ENCODE measurements around the gene VAT1L. TPM values are rescaled to one million over a fixed set of nuclear protein-coding genes. Genes with fewer than 3 reads are reported as not detected.

Gene VAT1L
- total RNA-seq, 3 donors from 2014 or later = 0.08 to 0.22 (median 0.11) TPM

DNA sequence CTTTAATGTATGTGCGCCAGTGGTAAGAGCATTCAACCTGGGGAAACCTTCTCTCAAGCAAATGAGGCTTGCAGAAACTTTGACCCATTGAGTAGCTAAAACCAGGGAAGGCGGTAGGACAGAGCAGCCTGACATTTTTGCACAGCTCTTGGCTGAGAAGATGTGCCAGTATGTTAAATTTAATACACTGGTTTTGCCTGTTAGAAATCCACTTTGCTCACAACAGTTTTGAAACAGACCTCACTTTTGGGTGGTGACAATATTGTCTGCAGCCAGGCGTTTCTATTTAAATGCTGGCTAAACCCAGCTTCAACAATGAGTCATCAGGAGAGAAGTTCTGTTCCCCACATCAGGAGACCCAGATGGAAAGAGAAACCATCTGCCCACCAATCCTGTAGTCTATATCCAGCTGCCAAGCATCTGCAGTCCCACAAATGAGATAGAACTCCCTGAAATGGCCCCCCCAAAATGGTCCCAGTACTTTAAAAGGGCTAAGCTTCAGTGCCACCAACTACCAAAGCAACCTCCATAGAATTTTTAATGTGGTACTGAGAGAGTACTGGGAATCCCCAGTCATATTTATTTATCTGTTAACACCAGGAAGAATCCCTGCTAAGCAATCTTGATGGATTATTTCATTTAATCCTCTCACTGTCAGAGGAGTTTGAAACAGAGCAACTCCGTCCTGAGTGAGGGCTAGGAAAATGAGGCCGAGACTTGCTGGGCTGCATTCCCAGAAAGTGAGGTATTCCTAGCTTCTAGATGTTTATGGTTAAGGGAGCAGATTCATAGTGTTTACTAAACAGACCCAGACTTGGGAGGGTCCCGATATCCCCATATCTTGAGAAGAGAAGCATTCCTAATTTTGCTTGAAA is 205.0 kb downstream of the VAT1L start:
- Mint-ChIP-seq H3K4me1 (ENCODE audit: low read depth) (no peaks in the 10 kb centered on the region), H3K9me3 (peaks cover 14% of the 10 kb centered on the region), H3K27me3 (ENCODE audit: low read depth) (no peaks in the 10 kb centered on the region), H3K36me3 (ENCODE audit: insufficient read depth) (no peaks in the 10 kb centered on the region), H3K4me3 (no peak overlapping the region)
- DNase-seq = no peak
- ATAC-seq = no peak

- H3K4me3 Mint-ChIP-seq = no peak overlapping the region
- peaks cover 14% of the 10 kb centered on the region for H3K9me3 Mint-ChIP-seq
- H3K27me3 Mint-ChIP-seq (ENCODE audit: low read depth) = no peaks in the 10 kb centered on the region
- no peaks in the 10 kb centered on the region for H3K4me1 Mint-ChIP-seq (ENCODE audit: low read depth)
- H3K36me3 Mint-ChIP-seq (ENCODE audit: insufficient read depth) = no peaks in the 10 kb centered on the region
- ATAC-seq (no peak), DNase-seq (no peak)
Measured at GRCh38 chr16:77995843-77996455, 207.6 kb downstream of the VAT1L start.

GRCh38 chr16:77998350-77999023 is 210.1 kb downstream of the VAT1L start:
- Mint-ChIP-seq H3K36me3 (ENCODE audit: insufficient read depth) (no peaks in the 10 kb centered on the region), H3K4me3 (no peak overlapping the region), H3K4me1 (ENCODE audit: low read depth) (peaks cover 2% of the 10 kb centered on the region), H3K27me3 (ENCODE audit: low read depth) (no peaks in the 10 kb centered on the region), H3K9me3 (peaks cover 14% of the 10 kb centered on the region)
- no peak for DNase-seq
- no peak for ATAC-seq

- ATAC-seq = no peak
- DNase-seq = no peak
- no peaks in the 10 kb centered on the region for H3K36me3 Mint-ChIP-seq (ENCODE audit: insufficient read depth)
- no peak overlapping the region for H3K4me3 Mint-ChIP-seq
- peaks cover 2% of the 10 kb centered on the region for H3K4me1 Mint-ChIP-seq (ENCODE audit: low read depth)
- H3K9me3 Mint-ChIP-seq = peaks cover 3% of the 10 kb centered on the region
- no peaks in the 10 kb centered on the region for H3K27me3 Mint-ChIP-seq (ENCODE audit: low read depth)
Measured at GRCh38 chr16:78001451-78002025, 213.2 kb downstream of the VAT1L start.

- DNase-seq = peak; percentile 48
- Mint-ChIP-seq H3K4me1 (ENCODE audit: low read depth) (peaks cover 2% of the 10 kb centered on the region), H3K36me3 (ENCODE audit: insufficient read depth) (no peaks in the 10 kb centered on the region), H3K9me3 (no peaks in the 10 kb centered on the region), H3K4me3 (no peak overlapping the region), H3K27me3 (ENCODE audit: low read depth) (no peaks in the 10 kb centered on the region)
- ATAC-seq = peak; percentile 91 to 93
Measured at GRCh38 chr16:78002915-78003538, 214.7 kb downstream of the VAT1L start.

DNA sequence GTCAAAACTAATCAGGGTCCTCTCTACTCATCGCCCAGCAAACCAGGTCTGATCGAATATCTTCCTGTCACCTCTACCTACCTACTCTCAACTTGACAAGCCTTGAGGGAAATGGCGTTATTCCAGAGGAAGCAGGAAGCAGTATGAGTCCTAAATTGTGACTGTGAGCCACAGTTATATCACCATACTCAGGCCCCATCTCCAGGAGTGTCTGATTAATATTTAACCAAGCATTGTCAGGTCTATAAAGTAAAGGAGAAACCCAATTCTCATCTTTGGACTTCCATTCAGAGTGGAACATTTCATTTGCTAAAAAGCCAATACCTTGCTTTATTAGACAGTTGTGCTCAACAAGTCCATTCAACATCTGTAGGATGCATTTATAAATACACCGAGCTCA is 216.2 kb downstream of the VAT1L start:
- no peak for ATAC-seq
- Mint-ChIP-seq H3K9me3 (no peaks in the 10 kb centered on the region), H3K27me3 (ENCODE audit: low read depth) (peaks cover 2% of the 10 kb centered on the region), H3K4me3 (no peak overlapping the region), H3K4me1 (ENCODE audit: low read depth) (peaks cover 2% of the 10 kb centered on the region), H3K36me3 (ENCODE audit: insufficient read depth) (no peaks in the 10 kb centered on the region)
- no peak for DNase-seq

DNA sequence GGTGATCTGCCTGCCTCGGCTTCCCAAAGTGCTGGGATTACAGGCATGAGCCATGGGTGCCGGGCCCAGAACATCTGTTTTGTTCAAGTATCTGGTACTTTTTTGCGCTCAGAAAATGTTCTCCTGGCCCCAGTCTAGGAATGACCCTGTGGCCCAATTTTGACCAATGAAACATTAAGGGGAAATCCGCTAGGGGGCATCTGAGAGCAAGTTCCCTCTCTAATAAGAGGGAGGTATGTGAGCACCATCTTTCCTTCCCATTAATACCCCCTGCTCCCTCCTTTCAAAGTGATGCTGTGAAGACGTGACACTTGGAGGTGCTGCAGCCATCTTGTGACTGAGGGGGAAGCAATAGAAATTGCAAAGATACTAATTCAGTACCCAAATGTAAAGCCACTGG is 217.5 kb downstream of the VAT1L start:
- Mint-ChIP-seq H3K4me1 (ENCODE audit: low read depth) (peaks cover 2% of the 10 kb centered on the region), H3K27me3 (ENCODE audit: low read depth) (peaks cover 2% of the 10 kb centered on the region), H3K4me3 (no peak overlapping the region), H3K9me3 (no peaks in the 10 kb centered on the region), H3K36me3 (ENCODE audit: insufficient read depth) (no peaks in the 10 kb centered on the region)
- ATAC-seq (no peak), DNase-seq (no peak)

DNA sequence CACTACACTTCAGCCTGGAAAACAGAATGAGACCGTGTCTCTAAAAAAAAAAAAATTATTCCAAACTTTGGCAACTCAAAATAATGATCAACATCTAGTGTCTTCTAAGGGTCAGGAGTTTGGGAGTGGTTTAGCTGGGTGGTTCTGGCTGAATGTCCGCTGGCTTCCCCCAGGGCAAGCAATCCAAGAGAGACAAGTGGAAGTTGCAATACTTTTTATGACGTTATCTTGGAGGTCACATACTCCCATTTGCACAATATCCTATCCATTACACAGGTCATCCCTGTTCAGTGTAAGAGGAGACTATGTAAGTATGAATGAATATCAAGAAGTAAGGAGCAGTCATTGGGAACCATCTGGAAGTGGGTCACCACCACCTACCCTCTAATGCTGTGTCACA is 218.8 kb downstream of the VAT1L start:
- Mint-ChIP-seq H3K9me3 (no peaks in the 10 kb centered on the region), H3K4me3 (no peak overlapping the region), H3K27me3 (ENCODE audit: low read depth) (peaks cover 6% of the 10 kb centered on the region), H3K36me3 (ENCODE audit: insufficient read depth) (no peaks in the 10 kb centered on the region), H3K4me1 (ENCODE audit: low read depth) (peaks cover 2% of the 10 kb centered on the region)
- ATAC-seq (no peak), DNase-seq (no peak)

DNA sequence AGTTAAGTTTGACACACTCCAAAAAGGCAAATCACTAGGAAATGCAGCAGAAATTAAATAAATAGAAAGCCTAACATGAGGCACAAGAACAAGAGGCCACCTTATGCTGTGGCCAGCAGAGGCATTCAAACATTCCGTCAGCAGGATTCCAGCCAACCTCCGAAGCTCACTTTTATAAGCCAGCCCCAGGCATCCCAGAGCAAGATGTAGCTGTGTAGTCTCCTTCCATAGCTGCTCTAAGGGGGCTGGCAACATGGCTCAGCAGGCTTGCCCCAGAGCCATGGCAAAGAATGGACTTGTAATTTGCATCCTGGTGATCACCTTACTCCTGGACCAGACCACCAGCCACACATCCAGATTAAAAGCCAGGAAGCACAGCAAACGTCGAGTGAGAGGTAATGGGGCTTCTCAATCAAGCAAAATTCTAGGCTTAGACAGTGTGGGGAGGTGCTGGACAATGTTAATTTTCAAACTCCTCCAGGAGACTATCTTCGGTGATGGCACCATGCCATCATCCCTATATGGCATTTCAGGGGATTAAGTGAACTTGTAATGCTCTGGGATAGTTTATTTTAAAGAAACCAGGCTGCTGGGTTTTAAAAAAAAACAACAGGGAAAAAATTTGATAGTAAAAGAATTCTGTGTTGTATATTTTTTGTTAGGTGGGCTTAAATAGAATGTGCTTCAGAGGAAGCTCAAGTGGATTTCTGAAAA is 234.1 kb downstream of the VAT1L start, which contains the start of gene CLEC3A:
Gene CLEC3A, plus strand, starts transcription at position 202 of the 714 bp plus-strand sequence. Its CDS starts 79 bp downstream, at position 281.
- no peaks in the 10 kb centered on the region for H3K9me3 Mint-ChIP-seq
- H3K36me3 Mint-ChIP-seq (ENCODE audit: insufficient read depth) = no peaks in the 10 kb centered on the region
- DNase-seq (no peak), ATAC-seq (no peak)
- no peaks in the 10 kb centered on the region for H3K4me1 Mint-ChIP-seq (ENCODE audit: low read depth)
- no peak within 1 kb of the TSS for H3K4me3 Mint-ChIP-seq
- peaks cover 14% of the 10 kb centered on the region for H3K27me3 Mint-ChIP-seq (ENCODE audit: low read depth)

GRCh38 chr16:78024159-78024558 is 235.8 kb downstream of the VAT1L start:
- Mint-ChIP-seq H3K4me1 (ENCODE audit: low read depth) (no peaks in the 10 kb centered on the region), H3K4me3 (no peak overlapping the region), H3K9me3 (no peaks in the 10 kb centered on the region), H3K27me3 (ENCODE audit: low read depth) (peaks cover 13% of the 10 kb centered on the region), H3K36me3 (ENCODE audit: insufficient read depth) (no peaks in the 10 kb centered on the region)
- DNase-seq = no peak
- no peak for ATAC-seq

DNA sequence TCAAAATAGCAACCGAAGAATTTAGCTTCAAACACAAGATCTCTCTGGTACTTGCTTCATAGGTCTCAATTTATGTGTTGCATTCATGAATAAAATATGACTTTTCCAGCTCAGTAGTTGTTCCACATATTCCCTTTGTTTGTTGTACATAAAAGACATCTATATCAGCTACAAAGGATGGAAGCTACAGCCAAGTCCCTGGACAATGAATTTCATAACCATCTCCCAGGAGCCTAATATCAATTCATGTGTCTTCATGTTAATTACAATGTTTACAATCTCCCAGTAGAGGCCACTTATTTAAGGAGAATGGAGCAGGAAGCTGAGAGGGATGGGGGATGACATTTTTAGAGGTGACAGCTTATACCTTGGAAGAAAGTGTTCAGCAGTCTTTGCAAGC is 237.3 kb downstream of the VAT1L start:
- ATAC-seq (no peak), DNase-seq (no peak)

DNA sequence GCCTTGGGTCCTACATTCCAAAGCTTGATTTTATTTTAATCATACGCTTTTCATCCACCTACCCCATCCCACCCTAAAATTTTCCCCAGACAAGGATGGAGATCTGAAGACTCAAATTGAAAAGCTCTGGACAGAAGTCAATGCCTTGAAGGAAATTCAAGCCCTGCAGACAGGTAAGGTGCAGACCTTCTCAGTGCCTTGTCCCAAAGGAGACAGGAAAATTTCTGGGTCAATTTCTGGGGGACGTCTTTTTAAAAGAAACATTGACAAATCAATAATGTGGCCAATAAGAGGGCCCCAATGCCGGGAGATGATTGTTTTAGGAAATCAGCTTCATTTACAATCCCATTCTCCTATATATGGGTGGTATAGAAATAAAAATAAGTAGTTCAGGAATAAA is 239.7 kb downstream of the VAT1L start:
- no peaks in the 10 kb centered on the region for H3K9me3 Mint-ChIP-seq
- no peaks in the 10 kb centered on the region for H3K36me3 Mint-ChIP-seq (ENCODE audit: insufficient read depth)
- DNase-seq = no peak
- no peak overlapping the region for H3K4me3 Mint-ChIP-seq
- no peaks in the 10 kb centered on the region for H3K4me1 Mint-ChIP-seq (ENCODE audit: low read depth)
- H3K27me3 Mint-ChIP-seq (ENCODE audit: low read depth) = peaks cover 10% of the 10 kb centered on the region
- no peak for ATAC-seq

More for the DNA sequence above, 237.3 kb downstream of the VAT1L start:
- H3K36me3 Mint-ChIP-seq (ENCODE audit: insufficient read depth) = no peaks in the 10 kb centered on the region
- H3K4me1 Mint-ChIP-seq (ENCODE audit: low read depth) = no peaks in the 10 kb centered on the region
- peaks cover 16% of the 10 kb centered on the region for H3K27me3 Mint-ChIP-seq (ENCODE audit: low read depth)
- H3K4me3 Mint-ChIP-seq = no peak overlapping the region
- no peaks in the 10 kb centered on the region for H3K9me3 Mint-ChIP-seq
